Caki2 (cell line): ENCODE measurements around the gene KCNQ1. TPM values are rescaled to one million over a fixed set of nuclear protein-coding genes. Genes with fewer than 3 reads are reported as not detected.

Experiments
- DNase-seq: peaks from one replicate; pipeline ENCODE4 v3.0.0-alpha.2; 2015; ENCODE audit warnings: low read depth
- in situ Hi-C: cut with HindIII; loops from 2 replicates; pipeline ENCODE4 v1.10.0; 2016; ENCODE audit warnings: low sequenced_read_pairs, low pct_unique_long_range_greater_than_20kb, mixed read lengths
- total RNA-seq: library from RNA; depleted of rRNA; stranded (reverse); fragments of >200 nt; shearing (Covaris generic); gene quantifications from 2 replicates; pipeline ENCODE4 v1.2.3, GENCODE V29; 2014; ENCODE audit warnings: low replicate concordance

KCNQ1 gene
- total RNA-seq, 1 experiment from 2014 or later, result not detected

- DNase-seq, result no peak
- in situ Hi-C loops, result no loop called here
Measured at GRCh38 chr11:2522631-2523255, 77.9 kb downstream of the KCNQ1 start.

GRCh38 chr11:2523821-2524391 lies 79.1 kb downstream of the KCNQ1 start:
- in situ Hi-C loops, result no loop called here
- DNase-seq, result no peak

- in situ Hi-C loops, result no loop called here
- no peak for DNase-seq
Measured at GRCh38 chr11:2524446-2525165, 79.8 kb downstream of the KCNQ1 start.

GRCh38 chr11:2525166-2525861 lies 80.5 kb downstream of the KCNQ1 start:
- DNase-seq, result no peak
- in situ Hi-C loops, result no loop called here

GRCh38 chr11:2525941-2526807 lies 81.4 kb downstream of the KCNQ1 start:
- in situ Hi-C loops, result no loop called here
- DNase-seq, result no peak

- in situ Hi-C loops, result no loop called here
Measured at GRCh38 chr11:2526808-2527381, 82.1 kb downstream of the KCNQ1 start.

GRCh38 chr11:2527621-2528291 lies 82.9 kb downstream of the KCNQ1 start:
- in situ Hi-C loops, result no loop called here

More at GRCh38 chr11:2526808-2527381, 82.1 kb downstream of the KCNQ1 start:
- no peak for DNase-seq

GRCh38 chr11:2528301-2529050 lies 83.7 kb downstream of the KCNQ1 start:
- in situ Hi-C loops, result no loop called here
- no peak for DNase-seq

More at GRCh38 chr11:2527621-2528291, 82.9 kb downstream of the KCNQ1 start:
- no peak for DNase-seq

- no peak for DNase-seq
- in situ Hi-C loops, result no loop called here
Measured at GRCh38 chr11:2529173-2529572, 84.4 kb downstream of the KCNQ1 start.

- in situ Hi-C loops, result no loop called here
- DNase-seq, result no peak
Measured at GRCh38 chr11:2529636-2530035, 84.8 kb downstream of the KCNQ1 start.

- in situ Hi-C loops, result no loop called here
- no peak for DNase-seq
Measured at GRCh38 chr11:2530131-2530854, 85.5 kb downstream of the KCNQ1 start.

GRCh38 chr11:2530855-2531200 lies 86.0 kb downstream of the KCNQ1 start:
- in situ Hi-C loops, result no loop called here
- DNase-seq, result no peak

GRCh38 chr11:2531277-2531986 lies 86.6 kb downstream of the KCNQ1 start:
- in situ Hi-C loops, result no loop called here
- peak; percentile 40 for DNase-seq

- in situ Hi-C loops, result no loop called here
Measured at GRCh38 chr11:2531987-2532703, 87.3 kb downstream of the KCNQ1 start.

More at GRCh38 chr11:2531987-2532703, 87.3 kb downstream of the KCNQ1 start:
- no peak for DNase-seq
